Hematopoietic multipotent progenitor cell treated with erythropoietin and hydrocortisone succinate and interleukin-3 and kit ligand, for 4 days (in vitro differentiated cells): Measurements from ENCODE around the gene SPPL3.
"Not testable (repeated sequence)": the region's sequence is repeated elsewhere in the genome, so short reads cannot be mapped to it uniquely, and the experiment has no call there.

Source experiments
- DNase-seq: peaks from one replicate; pipeline ENCODE4 v3.0.0-alpha.2; 2015

SPPL3 gene

GRCh38 chr12:120920178-120920577, 16.0 kb upstream of the SPPL3 start:
- DNase-seq, result no peak

- no peak for DNase-seq
Observed at GRCh38 chr12:120917748-120918147, 13.6 kb upstream of the SPPL3 start.

GRCh38 chr12:120916561-120916960, 12.4 kb upstream of the SPPL3 start:
- no peak for DNase-seq

GRCh38 chr12:120914794-120915193, 10.6 kb upstream of the SPPL3 start:
- DNase-seq, result no peak

- DNase-seq, result no peak
Observed at GRCh38 chr12:120909633-120910298, 5.6 kb upstream of the SPPL3 start.

- no peak for DNase-seq
Observed at GRCh38 chr12:120905856-120906384, 1.8 kb upstream of the SPPL3 start.

GRCh38 chr12:120903412-120904196, 554 bp downstream of the SPPL3 start:
- DNase-seq, result peak; percentile 66

- peak; percentile 32 for DNase-seq
Observed at GRCh38 chr12:120902846-120903411, 1.2 kb downstream of the SPPL3 start.

- DNase-seq, result no peak
Observed at GRCh38 chr12:120901818-120902217, 2.3 kb downstream of the SPPL3 start.

GRCh38 chr12:120901101-120901500, 3.1 kb downstream of the SPPL3 start:
- not testable (repeated sequence) for DNase-seq

GRCh38 chr12:120895532-120895931, 8.6 kb downstream of the SPPL3 start:
- DNase-seq, result no peak

GRCh38 chr12:120892265-120892664, 11.9 kb downstream of the SPPL3 start:
- DNase-seq, result peak; percentile 70

- DNase-seq, result no peak
Observed at GRCh38 chr12:120890963-120891362, 13.2 kb downstream of the SPPL3 start.

GRCh38 chr12:120887253-120888043, 16.7 kb downstream of the SPPL3 start:
- no peak for DNase-seq

- peak; percentile 27 for DNase-seq
Observed at GRCh38 chr12:120886199-120887018, 17.7 kb downstream of the SPPL3 start.

GRCh38 chr12:120885521-120885920, 18.6 kb downstream of the SPPL3 start:
- DNase-seq, result no peak

- no peak for DNase-seq
Observed at GRCh38 chr12:120884644-120885043, 19.5 kb downstream of the SPPL3 start.

GRCh38 chr12:120882055-120882555, 22.1 kb downstream of the SPPL3 start:
- no peak for DNase-seq

- DNase-seq, result no peak
Observed at GRCh38 chr12:120879718-120880300, 24.3 kb downstream of the SPPL3 start.

- DNase-seq, result no peak
Observed at GRCh38 chr12:120879102-120879501, 25.1 kb downstream of the SPPL3 start.

- no peak for DNase-seq
Observed at GRCh38 chr12:120874547-120875245, 29.5 kb downstream of the SPPL3 start.
